Thyroid gland (tissue), 4 donors: ENCODE measurements around the gene CAMTA1. TPM values are rescaled to one million over a fixed set of nuclear protein-coding genes. Genes with fewer than 3 reads are reported as not detected.
A peak's percentile ranks its signal among the peaks of the same experiment; 100 is the strongest.

Experiments
- DNase-seq, 2 donors: peaks; one replicate each; pipeline ENCODE4 v3.0.0-alpha.2; 2019
- H3K27ac ChIP-seq, 3 donors: fragments of 200-600 bp; sonication (generic); 1 replicate in 2 of 3; 2 replicates in 1 of 3; pipeline ENCODE4 v1.5.1; 2016 to 2019; ENCODE audit warnings: mild to moderate bottlenecking in 1 of 3, moderate library complexity in 1 of 3
- H3K27me3 ChIP-seq: fragments of 200-600 bp; sonication (generic); one replicate; pipeline ENCODE4 v1.5.1; 2019
- H3K36me3 ChIP-seq, 2 donors: fragments of 200-600 bp; sonication (generic); one replicate each; pipeline ENCODE4 v1.5.1; 2016 to 2019
- H3K4me1 ChIP-seq, 2 donors: fragments of 200-600 bp; sonication (generic); one replicate each; pipeline ENCODE4 v1.5.1; 2017 to 2019
- H3K4me3 ChIP-seq, 3 donors: fragments of 200-600 bp; sonication (generic); replicated peaks in 1 of 3; 1 replicate in 2 of 3; 2 replicates in 1 of 3; pipeline ENCODE4 v1.5.1; 2016; ENCODE audit warnings: mild to moderate bottlenecking in 1 of 3
- H3K9me3 ChIP-seq: fragments of 200-600 bp; sonication (generic); one replicate; pipeline ENCODE4 v1.5.1; 2017
- CTCF ChIP-seq, 6 experiments: fragments of 200-600 bp in 3 of 6; fragments of 450-650 bp in 3 of 6; sonication (generic) in 3 of 6; IDR thresholded peaks; one replicate each; pipeline ENCODE4 v1.5.1; 2016 to 2019; ENCODE audit warnings: antibody characterized with exemption in 6 of 6, mild to moderate bottlenecking in 2 of 6, inconsistent platforms in 1 of 6, moderate library complexity in 1 of 6
- POLR2A ChIP-seq, 2 donors: fragments of 450-650 bp; IDR thresholded peaks; one replicate each; pipeline ENCODE4 v1.6.1; 2017; ENCODE audit warnings: antibody characterized with exemption in 2 of 2, mild to moderate bottlenecking in 2 of 2, moderate library complexity in 1 of 2
- WGBS, 2 donors: methylation state at CpG; one replicate each; pipeline ENCODE4 v1.1.5; 2017; 5-methylcytosine and 5-hydroxymethylcytosine counted together
- intact Hi-C: fragments of 100-400 bp; cut with DNase I; formaldehyde crosslinking; loops from one replicate; pipeline ENCODE4 v1.15.1; 2023
- total RNA-seq, 4 donors: library from RNA; depleted of rRNA; stranded (reverse); fragments of >200 nt; gene quantifications; one replicate each; pipeline ENCODE4 v1.2.3, GENCODE V29; 2016

The CAMTA1 gene
- total RNA-seq, 4 donors from 2014 or later: 63.9 to 124 (median 101) TPM

GRCh38 chr1:7574121-7575040, 789.1 kb downstream of the CAMTA1 start:
- intact Hi-C loops: no loop called here
- H3K4me3 ChIP-seq: no peak overlapping the region
- peaks cover 17 to 19% of the 10 kb centered on the region in 2 donors for H3K4me1 ChIP-seq
- DNase-seq: peak; percentile 84 to 88
- no peaks in the 10 kb centered on the region for H3K27me3 ChIP-seq
- no peaks in the 10 kb centered on the region for H3K36me3 ChIP-seq
- peak overlapping the region; percentile 58 to 91 (median 68) for H3K27ac ChIP-seq
- 30 to 45% methylated on average over 21 to 26 of the region's 26 CpGs for WGBS, 2 donors
- TF ChIP-seq CTCF (IDR thresholded peaks at IDR 0.05): no peak
- no peak for TF ChIP-seq POLR2A (IDR thresholded peaks at IDR 0.05)
- H3K9me3 ChIP-seq: no peaks in the 10 kb centered on the region

- Histone ChIP-seq H3K27me3 (no peaks in the 10 kb centered on the region), H3K27ac (peak overlapping the region; percentile 49 to 91 (median 58)), H3K4me3 (no peak overlapping the region), H3K9me3 (no peaks in the 10 kb centered on the region), H3K4me1 (peaks cover 17 to 19% of the 10 kb centered on the region in 2 donors), H3K36me3 (no peaks in the 10 kb centered on the region)
- intact Hi-C loops: no loop called here
- no peak for DNase-seq
- 79 to 90% methylated on average over 2 of the region's 2 CpGs for WGBS, 2 donors
- TF ChIP-seq CTCF (IDR thresholded peaks at IDR 0.05): no peak
- TF ChIP-seq POLR2A (IDR thresholded peaks at IDR 0.05): no peak
Observed at GRCh38 chr1:7575041-7575400, 789.8 kb downstream of the CAMTA1 start.

DNA sequence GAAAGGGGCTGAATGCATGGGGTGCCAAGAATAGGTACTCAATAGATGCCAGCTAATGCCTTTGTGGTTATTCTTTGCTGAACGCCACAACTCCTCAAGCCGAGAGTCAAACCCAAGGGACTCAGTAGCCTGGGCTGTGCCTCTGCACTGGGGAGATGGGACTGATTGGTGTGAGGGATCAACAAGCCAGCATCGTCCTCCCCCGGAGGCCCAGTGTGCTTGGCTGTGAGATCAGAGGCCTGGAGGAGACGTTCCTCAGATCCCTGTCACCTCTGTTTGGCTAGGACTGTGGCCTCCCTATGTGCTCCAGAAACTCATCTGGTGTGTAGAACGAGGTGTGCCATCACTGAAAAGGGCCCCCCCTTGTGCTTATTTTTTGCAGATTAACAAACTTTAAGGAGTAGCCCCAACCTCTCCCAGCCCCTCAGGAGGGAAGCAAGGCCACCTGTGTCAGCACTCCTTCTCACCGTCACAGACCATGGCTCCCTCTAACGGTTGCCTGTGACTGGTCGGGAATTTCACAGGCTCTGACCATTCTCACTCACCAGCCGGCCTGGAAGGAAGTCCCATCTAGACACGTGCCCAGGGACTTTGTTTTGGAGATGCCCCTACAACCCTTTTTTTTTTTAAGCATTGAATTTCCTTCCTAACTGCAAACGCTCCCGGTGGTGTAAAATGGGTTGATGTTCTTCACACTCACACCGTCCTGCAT, 791.8 kb downstream of the CAMTA1 start:
- DNase-seq: peak; percentile 30 to 35
- 54 to 58% methylated on average over 13 of the region's 14 CpGs for WGBS, 2 donors
- TF ChIP-seq CTCF (IDR thresholded peaks at IDR 0.05) (peak in 3 of 6 experiments; percentile 15 to 27 (median 22)), POLR2A (IDR thresholded peaks at IDR 0.05) (no peak)

DNA sequence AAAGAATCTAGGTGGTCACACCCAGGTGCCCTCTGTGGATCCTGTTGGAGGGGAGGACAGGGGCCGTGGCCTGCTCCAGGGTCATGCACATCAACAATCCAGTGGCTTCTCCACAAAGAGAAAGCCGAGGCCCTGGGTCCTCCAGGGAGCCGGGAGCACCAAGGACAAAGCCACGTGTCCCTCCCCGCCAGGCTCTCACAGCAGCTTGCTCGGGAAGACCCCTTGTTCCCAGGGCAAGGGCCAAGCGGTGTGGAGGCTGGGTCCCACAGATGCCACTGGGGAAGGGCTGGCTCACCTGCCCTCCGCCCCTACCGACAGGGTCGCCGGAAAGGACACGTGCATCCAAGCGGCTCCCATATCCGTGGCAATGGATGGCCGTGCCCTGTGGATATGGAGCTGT, 793.0 kb downstream of the CAMTA1 start:
- TF ChIP-seq POLR2A (IDR thresholded peaks at IDR 0.05): no peak
- TF ChIP-seq CTCF (IDR thresholded peaks at IDR 0.05): no peak
- Histone ChIP-seq H3K9me3 (no peaks in the 10 kb centered on the region), H3K27ac (no peak overlapping the region), H3K27me3 (no peaks in the 10 kb centered on the region), H3K4me3 (no peak overlapping the region), H3K4me1 (peaks cover 17 to 19% of the 10 kb centered on the region in 2 donors), H3K36me3 (no peaks in the 10 kb centered on the region)
- no peak for DNase-seq
- WGBS, 2 donors: 91 to 97% methylated on average over 9 to 15 of the region's 15 CpGs
- intact Hi-C loops: no loop called here

More for the DNA sequence above, 791.8 kb downstream of the CAMTA1 start:
- H3K9me3 ChIP-seq: no peaks in the 10 kb centered on the region
- no peak overlapping the region for H3K4me3 ChIP-seq
- intact Hi-C loops: no loop called here
- H3K27me3 ChIP-seq: no peaks in the 10 kb centered on the region
- peaks cover 17 to 19% of the 10 kb centered on the region in 2 donors for H3K4me1 ChIP-seq
- no peak overlapping the region for H3K27ac ChIP-seq
- no peaks in the 10 kb centered on the region for H3K36me3 ChIP-seq
